Measurements from ENCODE around the gene KCNK1. TPM values are rescaled to one million over a fixed set of nuclear protein-coding genes. Genes with fewer than 3 reads are reported as not detected.

Gene KCNK1
- total RNA-seq, 1 donor from 2014 or later, result not detected

DNA sequence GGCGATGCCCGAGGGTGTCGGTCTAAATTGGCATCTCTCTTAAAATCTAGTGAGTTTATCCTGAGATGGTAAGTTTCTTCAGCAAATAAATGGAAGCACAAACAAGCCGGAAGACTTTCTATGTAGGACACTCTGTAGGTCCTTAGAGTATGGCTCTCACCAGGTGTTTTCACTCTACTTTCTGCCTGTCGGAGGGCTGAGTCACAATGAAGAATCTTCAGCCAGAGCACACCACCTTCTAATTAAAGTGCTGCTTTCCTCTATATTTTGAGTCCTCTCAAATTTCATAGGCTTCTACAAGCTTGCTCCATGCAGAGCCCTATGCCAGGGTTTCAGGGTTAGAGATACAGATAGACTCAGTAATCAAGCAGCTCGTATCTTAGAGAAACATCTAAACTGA, 27.1 kb downstream of the KCNK1 start:
- Mint-ChIP-seq H3K36me3 (ENCODE audit: unreplicated experiment) (no peaks in the 10 kb centered on the region), H3K27me3 (ENCODE audit: unreplicated experiment) (no peaks in the 10 kb centered on the region)

DNA sequence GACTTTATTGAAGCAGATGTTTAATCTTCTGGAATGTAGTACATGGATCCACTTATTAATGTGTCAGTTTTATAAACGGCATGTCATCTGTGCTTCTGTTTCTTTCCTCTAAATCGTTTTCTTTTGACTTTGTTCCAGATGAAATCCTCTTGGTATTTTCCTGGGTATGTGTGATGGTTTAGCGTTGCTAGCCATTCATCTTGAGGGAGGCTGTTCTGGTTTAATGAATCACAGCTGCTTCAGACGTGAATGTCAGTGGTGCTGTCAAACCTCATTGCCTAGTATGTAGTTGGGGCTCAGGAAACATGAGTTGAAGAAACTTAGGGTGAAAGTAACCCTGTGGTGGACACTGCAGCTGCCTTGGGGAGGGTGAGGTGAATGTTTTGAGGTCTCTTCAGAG, 33.2 kb downstream of the KCNK1 start:
- no peaks in the 10 kb centered on the region for H3K36me3 Mint-ChIP-seq (ENCODE audit: unreplicated experiment)

More for the DNA sequence above, 27.1 kb downstream of the KCNK1 start:
- H3K9me3 Mint-ChIP-seq (ENCODE audit: unreplicated experiment), result peaks cover 14% of the 10 kb centered on the region
- DNase-seq (ENCODE audit: extremely low spot score, unreplicated experiment), result no peak
- TF ChIP-seq, protein P1, sequence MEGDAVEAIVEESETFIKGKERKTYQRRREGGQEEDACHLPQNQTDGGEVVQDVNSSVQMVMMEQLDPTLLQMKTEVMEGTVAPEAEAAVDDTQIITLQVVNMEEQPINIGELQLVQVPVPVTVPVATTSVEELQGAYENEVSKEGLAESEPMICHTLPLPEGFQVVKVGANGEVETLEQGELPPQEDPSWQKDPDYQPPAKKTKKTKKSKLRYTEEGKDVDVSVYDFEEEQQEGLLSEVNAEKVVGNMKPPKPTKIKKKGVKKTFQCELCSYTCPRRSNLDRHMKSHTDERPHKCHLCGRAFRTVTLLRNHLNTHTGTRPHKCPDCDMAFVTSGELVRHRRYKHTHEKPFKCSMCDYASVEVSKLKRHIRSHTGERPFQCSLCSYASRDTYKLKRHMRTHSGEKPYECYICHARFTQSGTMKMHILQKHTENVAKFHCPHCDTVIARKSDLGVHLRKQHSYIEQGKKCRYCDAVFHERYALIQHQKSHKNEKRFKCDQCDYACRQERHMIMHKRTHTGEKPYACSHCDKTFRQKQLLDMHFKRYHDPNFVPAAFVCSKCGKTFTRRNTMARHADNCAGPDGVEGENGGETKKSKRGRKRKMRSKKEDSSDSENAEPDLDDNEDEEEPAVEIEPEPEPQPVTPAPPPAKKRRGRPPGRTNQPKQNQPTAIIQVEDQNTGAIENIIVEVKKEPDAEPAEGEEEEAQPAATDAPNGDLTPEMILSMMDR (IDR thresholded peaks at IDR 0.05), result no peak
- no peak overlapping the region for H3K4me3 Mint-ChIP-seq (ENCODE audit: unreplicated experiment)
- no peaks in the 10 kb centered on the region for H3K4me1 Mint-ChIP-seq (ENCODE audit: unreplicated experiment)
- H3K27ac Mint-ChIP-seq (ENCODE audit: unreplicated experiment), result no peak overlapping the region

DNA sequence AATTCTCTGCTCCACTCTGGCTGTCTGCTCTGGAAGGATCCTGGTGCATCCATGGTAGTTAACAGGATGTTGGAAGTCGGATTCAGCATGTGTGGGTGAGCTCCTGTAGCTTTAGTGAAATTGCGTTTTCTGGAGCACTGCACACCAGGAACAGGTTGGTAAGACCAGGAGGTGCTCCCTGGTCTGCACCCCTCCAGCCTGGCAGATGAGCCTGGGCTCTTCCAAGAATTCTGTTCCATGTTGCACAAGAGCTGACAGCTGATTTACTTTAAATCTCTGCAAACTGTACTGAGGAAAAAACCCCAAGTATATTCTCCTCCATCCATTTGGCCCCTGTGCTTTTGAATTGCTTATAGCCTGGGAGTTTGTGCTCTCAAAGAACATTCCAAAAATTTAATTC, 33.7 kb downstream of the KCNK1 start:
- Mint-ChIP-seq H3K9me3 (ENCODE audit: unreplicated experiment) (peaks cover 6% of the 10 kb centered on the region), H3K4me3 (ENCODE audit: unreplicated experiment) (no peak overlapping the region), H3K27ac (ENCODE audit: unreplicated experiment) (no peak overlapping the region), H3K36me3 (ENCODE audit: unreplicated experiment) (no peaks in the 10 kb centered on the region), H3K4me1 (ENCODE audit: unreplicated experiment) (no peaks in the 10 kb centered on the region), H3K27me3 (ENCODE audit: unreplicated experiment) (no peaks in the 10 kb centered on the region)
- TF ChIP-seq, protein P1 (IDR thresholded peaks at IDR 0.05), result no peak
- DNase-seq (ENCODE audit: extremely low spot score, unreplicated experiment), result no peak

More for the DNA sequence above, 33.2 kb downstream of the KCNK1 start:
- DNase-seq (ENCODE audit: extremely low spot score, unreplicated experiment), result no peak
- H3K4me3 Mint-ChIP-seq (ENCODE audit: unreplicated experiment), result no peak overlapping the region
- TF ChIP-seq, protein P1 (IDR thresholded peaks at IDR 0.05), result no peak
- H3K4me1 Mint-ChIP-seq (ENCODE audit: unreplicated experiment), result no peaks in the 10 kb centered on the region
- H3K27me3 Mint-ChIP-seq (ENCODE audit: unreplicated experiment), result no peaks in the 10 kb centered on the region
- H3K9me3 Mint-ChIP-seq (ENCODE audit: unreplicated experiment), result peaks cover 6% of the 10 kb centered on the region
- no peak overlapping the region for H3K27ac Mint-ChIP-seq (ENCODE audit: unreplicated experiment)

DNA sequence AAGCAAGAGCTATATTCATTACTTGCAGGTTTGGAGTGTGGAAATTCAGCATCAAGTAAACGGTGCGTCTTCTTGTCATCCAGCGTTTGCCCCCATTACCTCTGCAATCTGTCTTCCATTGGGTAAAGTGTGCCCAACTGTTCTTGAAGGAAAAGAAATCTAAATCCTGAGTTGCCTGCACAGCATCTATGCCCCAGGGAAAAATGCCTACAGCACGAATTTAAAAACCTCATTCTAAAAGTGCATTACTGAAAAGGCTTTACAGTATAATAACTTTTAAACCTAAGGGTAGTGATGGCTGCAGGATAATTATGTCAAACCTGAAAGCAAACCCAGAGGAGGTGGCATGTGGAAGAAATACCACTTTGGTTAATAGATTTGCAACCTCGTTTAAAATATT, 37.2 kb downstream of the KCNK1 start:
- peaks cover under 1% of the 10 kb centered on the region for H3K9me3 Mint-ChIP-seq (ENCODE audit: unreplicated experiment)
- TF ChIP-seq, protein P1 (IDR thresholded peaks at IDR 0.05), result no peak
- no peaks in the 10 kb centered on the region for H3K4me1 Mint-ChIP-seq (ENCODE audit: unreplicated experiment)
- DNase-seq (ENCODE audit: extremely low spot score, unreplicated experiment), result no peak
- no peaks in the 10 kb centered on the region for H3K36me3 Mint-ChIP-seq (ENCODE audit: unreplicated experiment)
- no peak overlapping the region for H3K4me3 Mint-ChIP-seq (ENCODE audit: unreplicated experiment)
- H3K27me3 Mint-ChIP-seq (ENCODE audit: unreplicated experiment), result no peaks in the 10 kb centered on the region
- H3K27ac Mint-ChIP-seq (ENCODE audit: unreplicated experiment), result no peak overlapping the region

DNA sequence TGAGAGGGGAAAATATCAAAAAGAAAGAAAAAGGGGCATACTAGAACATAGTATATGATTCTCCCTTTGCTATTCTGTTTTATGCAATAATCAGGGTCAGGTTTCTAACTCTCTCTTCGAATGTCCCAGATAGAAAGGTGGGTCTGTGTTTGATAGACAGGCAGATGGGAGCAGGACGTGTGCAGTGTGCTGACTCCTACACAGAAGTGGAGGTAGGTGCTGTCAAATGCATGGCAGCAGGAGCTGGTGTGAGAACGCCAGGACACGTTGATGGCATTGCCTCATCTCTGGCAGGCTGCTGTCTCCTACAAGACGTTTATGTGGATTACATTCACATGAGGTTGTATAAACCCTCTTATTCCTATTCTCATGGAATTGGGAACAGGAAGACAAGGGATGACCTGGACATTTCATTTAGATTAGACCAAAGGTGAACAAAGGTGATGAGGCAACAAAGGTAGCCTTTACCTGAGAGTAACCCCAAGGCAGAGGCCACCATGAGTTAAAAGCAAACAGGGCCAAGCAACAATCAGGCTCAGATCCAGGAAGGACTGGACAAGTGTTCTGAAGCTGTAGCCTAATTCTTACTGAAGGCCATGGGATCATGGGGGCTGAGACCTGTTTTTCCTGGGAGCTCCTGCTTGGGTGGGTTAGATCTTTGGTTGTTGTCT, 37.8 kb downstream of the KCNK1 start:
- TF ChIP-seq, protein P1 (IDR thresholded peaks at IDR 0.05), result no peak
- Mint-ChIP-seq H3K27me3 (ENCODE audit: unreplicated experiment) (no peaks in the 10 kb centered on the region), H3K36me3 (ENCODE audit: unreplicated experiment) (no peaks in the 10 kb centered on the region), H3K4me1 (ENCODE audit: unreplicated experiment) (no peaks in the 10 kb centered on the region), H3K27ac (ENCODE audit: unreplicated experiment) (no peak overlapping the region), H3K9me3 (ENCODE audit: unreplicated experiment) (no peaks in the 10 kb centered on the region), H3K4me3 (ENCODE audit: unreplicated experiment) (no peak overlapping the region)
- DNase-seq (ENCODE audit: extremely low spot score, unreplicated experiment), result no peak
